OCI-LY7 (cell line): ENCODE results near the gene TLR3. TPM values are rescaled to one million over a fixed set of nuclear protein-coding genes. Genes with fewer than 3 reads are reported as not detected.

Experiments
- BruUV-seq: library from RNA; stranded (reverse); fragments of 400-500 nt; replicated peaks from 2 replicates; lab custom pipeline; 2021; lab: Mats Ljungman, UMichigan
- CTCF ChIA-PET: fragments of 300-600 bp; sonication (Branson Sonifier 250); formaldehyde crosslinking; loops from one replicate; lab custom pipeline; 2022; ENCODE audit warnings: antibody characterized with exemption; ENCODE audit not compliant: unreplicated experiment; lab: Charles Lee
- POLR2A ChIA-PET: fragments of 300-600 bp; sonication (Branson Sonifier 250); formaldehyde crosslinking; loops from one replicate; lab custom pipeline; 2022; ENCODE audit warnings: antibody characterized with exemption; lab: Charles Lee
- DNase-seq: peaks from one replicate; pipeline ENCODE4 v3.0.0-alpha.2; 2015; ENCODE audit warnings: low spot score
- H2AFZ ChIP-seq: fragments of 200-600 bp; sonication (generic), shearing (Covaris generic); 2 replicates; pipeline ENCODE4 v1.6.1; 2014; ENCODE audit warnings: mild to moderate bottlenecking, antibody characterized with exemption, low read length, moderate library complexity
- H3K27ac ChIP-seq: fragments of 200-600 bp; sonication (generic); 2 replicates; pipeline ENCODE4 v1.5.1; 2014; ENCODE audit warnings: mixed run types, low read depth, mild to moderate bottlenecking, moderate library complexity, low read length, inconsistent platforms; ENCODE audit not compliant: poor library complexity, severe bottlenecking
- H3K36me3 ChIP-seq: fragments of 200-600 bp; sonication (generic); 2 replicates; pipeline ENCODE4 v1.6.1; 2014; ENCODE audit warnings: mild to moderate bottlenecking, antibody characterized with exemption, low read length, moderate library complexity, mixed read lengths; ENCODE audit not compliant: insufficient read depth
- H3K4me1 ChIP-seq: fragments of 200-600 bp; sonication (generic); 2 replicates; pipeline ENCODE4 v1.5.1; 2014; ENCODE audit warnings: mild to moderate bottlenecking, low read length; ENCODE audit not compliant: insufficient read depth, poor library complexity, severe bottlenecking
- H3K4me2 ChIP-seq: fragments of 200-600 bp; sonication (generic); 2 replicates; pipeline ENCODE4 v1.6.1; 2014; ENCODE audit warnings: mild to moderate bottlenecking, low read length
- H3K4me3 ChIP-seq: fragments of 200-600 bp; sonication (generic); 2 replicates; pipeline ENCODE4 v1.5.1; 2014; ENCODE audit warnings: mild to moderate bottlenecking, low read depth, low read length; ENCODE audit not compliant: poor library complexity, severe bottlenecking
- H3K79me2 ChIP-seq: fragments of 200-600 bp; sonication (generic); 2 replicates; pipeline ENCODE4 v1.6.1; 2016; ENCODE audit warnings: low read depth, mild to moderate bottlenecking, low read length, moderate library complexity, mixed read lengths; ENCODE audit not compliant: insufficient read depth
- H3K9me2 ChIP-seq: fragments of 200-600 bp; sonication (generic); 2 replicates; pipeline ENCODE4 v1.6.1; 2016; ENCODE audit warnings: mild to moderate bottlenecking, low read length, mixed read lengths; ENCODE audit not compliant: insufficient read depth
- H3K9me3 ChIP-seq: fragments of 200-600 bp; sonication (generic); 2 replicates; pipeline ENCODE4 v1.6.1; 2014; ENCODE audit warnings: mild to moderate bottlenecking, mixed run types, low read length, mixed read lengths
- H4K20me1 ChIP-seq: fragments of 200-600 bp; sonication (generic); 2 replicates; pipeline ENCODE4 v1.6.1; 2014; ENCODE audit warnings: mild to moderate bottlenecking, antibody characterized with exemption, low read length, moderate library complexity, mixed read lengths; ENCODE audit not compliant: insufficient read depth
- CTCF ChIP-seq: fragments of 200-600 bp; sonication (generic); conservative IDR thresholded peaks from 2 replicates; pipeline ENCODE4 v1.5.1; 2014; ENCODE audit warnings: mild to moderate bottlenecking, antibody characterized with exemption, low read length, moderate library complexity, mixed read lengths
- EZH2phosphoT487 ChIP-seq: fragments of 200-600 bp; sonication (generic); IDR thresholded peaks from 2 replicates; pipeline ENCODE4 v1.6.1; 2018; ENCODE audit warnings: low read depth, borderline replicate concordance, mild to moderate bottlenecking, mixed run types, antibody characterized with exemption, low read length, moderate library complexity, mixed read lengths
- intact Hi-C: fragments of 100-400 bp; cut with micrococcal nuclease; formaldehyde crosslinking; loops from one replicate; pipeline ENCODE4 v1.10.0; 2022; ENCODE audit not compliant: unreplicated experiment
- total RNA-seq, 2 experiments: library from RNA; depleted of rRNA in 1 of 2; stranded (reverse); fragments of >200 nt in 1 of 2; shearing (Covaris generic) in 1 of 2; gene quantifications; 2 replicates each; pipeline ENCODE4 v1.2.3, GENCODE V29; 2014 to 2022

The TLR3 gene
- total RNA-seq, 2 experiments from 2014 or later = 0.38 to 0.53 TPM

GRCh38 chr4:186082221-186082620 lies 13.3 kb downstream of the TLR3 start:
- DNase-seq = no peak
- Histone ChIP-seq H3K4me3 (no peak overlapping the region), H3K4me2 (no peak overlapping the region), H3K36me3 (no peaks in the 10 kb centered on the region), H3K9me2 (no peaks in the 10 kb centered on the region), H3K9me3 (no peaks in the 10 kb centered on the region), H4K20me1 (no peaks in the 10 kb centered on the region), H3K79me2 (no peaks in the 10 kb centered on the region), H2AFZ (no peak overlapping the region), H3K27ac (no peak overlapping the region), H3K4me1 (no peaks in the 10 kb centered on the region)
- intact Hi-C loops = no loop called here
- CTCF ChIA-PET = no interaction called here
- POLR2A ChIA-PET = interaction anchor here (0.7 kb wide), 1 partner anchor 1886 kb away, joined by 3 read pairs; no protein-coding TSS in a partner anchor
- no TSS peak for BruUV-seq
- no peak for TF ChIP-seq EZH2phosphoT487
- no peak for TF ChIP-seq CTCF

GRCh38 chr4:186088523-186088922 lies 19.6 kb downstream of the TLR3 start:
- H2AFZ ChIP-seq = no peak overlapping the region
- no peaks in the 10 kb centered on the region for H3K4me1 ChIP-seq
- H3K27ac ChIP-seq = no peak overlapping the region
- ChIA-PET CTCF (no interaction called here), POLR2A (no interaction called here)
- no peaks in the 10 kb centered on the region for H3K36me3 ChIP-seq
- H3K4me3 ChIP-seq = no peak overlapping the region
- no peaks in the 10 kb centered on the region for H3K9me2 ChIP-seq
- H3K9me3 ChIP-seq = no peaks in the 10 kb centered on the region
- no TSS peak for BruUV-seq
- no peaks in the 10 kb centered on the region for H3K79me2 ChIP-seq
- TF ChIP-seq EZH2phosphoT487 (no peak), CTCF (no peak)
- intact Hi-C loops = no loop called here
- no peaks in the 10 kb centered on the region for H4K20me1 ChIP-seq
- no peak for DNase-seq
- no peak overlapping the region for H3K4me2 ChIP-seq

GRCh38 chr4:186092296-186092695 lies 23.3 kb downstream of the TLR3 start:
- intact Hi-C loops = no loop called here
- ChIA-PET POLR2A (no interaction called here), CTCF (no interaction called here)
- Histone ChIP-seq H3K4me2 (no peak overlapping the region), H4K20me1 (no peaks in the 10 kb centered on the region), H3K9me3 (no peaks in the 10 kb centered on the region), H3K9me2 (no peaks in the 10 kb centered on the region), H3K79me2 (no peaks in the 10 kb centered on the region), H3K4me3 (no peak overlapping the region), H2AFZ (no peak overlapping the region), H3K36me3 (no peaks in the 10 kb centered on the region), H3K4me1 (no peaks in the 10 kb centered on the region), H3K27ac (no peak overlapping the region)
- no peak for DNase-seq
- no TSS peak for BruUV-seq
- no peak for TF ChIP-seq CTCF
- TF ChIP-seq EZH2phosphoT487 = no peak
